ENCODE measurements around the gene NT5DC3. TPM values are rescaled to one million over a fixed set of nuclear protein-coding genes. Genes with fewer than 3 reads are reported as not detected.
A peak's percentile ranks its signal among the peaks of the same experiment; 100 is the strongest.

The NT5DC3 gene
- total RNA-seq, 1 donor from 2014 or later: 9.1 TPM

GRCh38 chr12:103793512-103794045 lies 47.5 kb downstream of the NT5DC3 start:
- Mint-ChIP-seq H3K36me3 (peaks cover 10% of the 10 kb centered on the region), H3K27me3 (ENCODE audit: low read depth) (no peaks in the 10 kb centered on the region), H3K27ac (peak overlapping the region; percentile 67), H3K9me3 (no peaks in the 10 kb centered on the region), H3K4me3 (no peak overlapping the region), H3K4me1 (peaks cover 44% of the 10 kb centered on the region)
- TF ChIP-seq, protein P1, sequence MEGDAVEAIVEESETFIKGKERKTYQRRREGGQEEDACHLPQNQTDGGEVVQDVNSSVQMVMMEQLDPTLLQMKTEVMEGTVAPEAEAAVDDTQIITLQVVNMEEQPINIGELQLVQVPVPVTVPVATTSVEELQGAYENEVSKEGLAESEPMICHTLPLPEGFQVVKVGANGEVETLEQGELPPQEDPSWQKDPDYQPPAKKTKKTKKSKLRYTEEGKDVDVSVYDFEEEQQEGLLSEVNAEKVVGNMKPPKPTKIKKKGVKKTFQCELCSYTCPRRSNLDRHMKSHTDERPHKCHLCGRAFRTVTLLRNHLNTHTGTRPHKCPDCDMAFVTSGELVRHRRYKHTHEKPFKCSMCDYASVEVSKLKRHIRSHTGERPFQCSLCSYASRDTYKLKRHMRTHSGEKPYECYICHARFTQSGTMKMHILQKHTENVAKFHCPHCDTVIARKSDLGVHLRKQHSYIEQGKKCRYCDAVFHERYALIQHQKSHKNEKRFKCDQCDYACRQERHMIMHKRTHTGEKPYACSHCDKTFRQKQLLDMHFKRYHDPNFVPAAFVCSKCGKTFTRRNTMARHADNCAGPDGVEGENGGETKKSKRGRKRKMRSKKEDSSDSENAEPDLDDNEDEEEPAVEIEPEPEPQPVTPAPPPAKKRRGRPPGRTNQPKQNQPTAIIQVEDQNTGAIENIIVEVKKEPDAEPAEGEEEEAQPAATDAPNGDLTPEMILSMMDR (IDR thresholded peaks at IDR 0.05; ENCODE audit: unreplicated experiment): no peak
- DNase-seq (ENCODE audit: low spot score in 2 of 2, unreplicated experiment in 2 of 2): no peak

DNA sequence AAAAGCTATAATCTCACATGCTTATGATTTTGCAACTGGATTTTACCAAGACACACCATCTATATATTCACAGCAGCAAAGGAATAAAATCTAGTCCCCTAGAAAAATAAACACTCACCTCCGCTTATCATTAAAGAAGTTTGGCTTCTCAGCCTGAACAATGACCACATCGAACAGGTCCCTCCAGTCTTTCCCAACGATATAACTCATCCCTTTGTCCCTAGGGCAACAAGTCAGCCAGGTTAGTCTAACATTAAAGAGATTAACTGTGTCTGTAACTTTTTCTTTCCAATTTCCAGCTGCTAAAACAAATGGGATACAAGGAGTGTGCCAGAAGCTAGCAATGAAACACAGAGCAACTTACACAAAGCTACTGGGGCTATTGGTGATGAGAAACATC lies 48.0 kb downstream of the NT5DC3 start:
- Mint-ChIP-seq H3K9me3 (no peaks in the 10 kb centered on the region), H3K4me1 (peaks cover 39% of the 10 kb centered on the region), H3K36me3 (peaks cover 10% of the 10 kb centered on the region), H3K27ac (peak overlapping the region; percentile 67), H3K27me3 (ENCODE audit: low read depth) (no peaks in the 10 kb centered on the region), H3K4me3 (no peak overlapping the region)
- TF ChIP-seq, protein P1 (IDR thresholded peaks at IDR 0.05; ENCODE audit: unreplicated experiment): no peak
- no peak for DNase-seq (ENCODE audit: low spot score in 2 of 2, unreplicated experiment in 2 of 2)

- H3K36me3 Mint-ChIP-seq: peaks cover 3% of the 10 kb centered on the region
These were observed 49.6 kb downstream of the NT5DC3 start for GRCh38 chr12:103791350-103791920.

DNA sequence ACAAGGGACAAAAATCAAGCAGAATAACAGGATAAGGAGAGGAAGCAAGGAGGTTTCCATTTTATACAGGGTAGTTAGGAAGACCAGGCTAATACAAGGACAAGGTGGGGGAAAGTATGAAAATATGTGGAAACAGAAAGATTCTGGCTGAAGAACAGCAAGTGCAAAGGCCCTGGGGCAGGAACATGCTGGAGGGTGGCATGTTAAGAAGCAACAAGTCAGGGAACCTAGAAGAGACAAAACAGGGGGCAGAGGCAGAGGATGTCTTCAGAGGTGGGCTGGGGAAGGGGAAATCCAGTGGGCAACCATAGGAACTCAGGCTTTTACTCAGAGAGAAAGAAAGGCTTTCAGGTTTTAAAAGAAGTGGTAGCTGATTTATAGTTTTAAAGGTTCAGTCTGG lies 54.8 kb downstream of the NT5DC3 start:
- no peak overlapping the region for H3K27ac Mint-ChIP-seq
- H3K4me1 Mint-ChIP-seq: peaks cover 14% of the 10 kb centered on the region
- no peak for DNase-seq (ENCODE audit: low spot score in 2 of 2, unreplicated experiment in 2 of 2)
- peaks cover 8% of the 10 kb centered on the region for H3K36me3 Mint-ChIP-seq
- no peaks in the 10 kb centered on the region for H3K27me3 Mint-ChIP-seq (ENCODE audit: low read depth)
- no peak overlapping the region for H3K4me3 Mint-ChIP-seq
- TF ChIP-seq, protein P1 (IDR thresholded peaks at IDR 0.05; ENCODE audit: unreplicated experiment): no peak
- no peaks in the 10 kb centered on the region for H3K9me3 Mint-ChIP-seq

More at GRCh38 chr12:103791350-103791920, 49.6 kb downstream of the NT5DC3 start:
- no peak for DNase-seq (ENCODE audit: low spot score in 2 of 2, unreplicated experiment in 2 of 2)
- Mint-ChIP-seq H3K9me3 (no peaks in the 10 kb centered on the region), H3K27me3 (ENCODE audit: low read depth) (no peaks in the 10 kb centered on the region), H3K4me3 (no peak overlapping the region), H3K4me1 (peaks cover 33% of the 10 kb centered on the region), H3K27ac (no peak overlapping the region)
- TF ChIP-seq, protein P1 (IDR thresholded peaks at IDR 0.05; ENCODE audit: unreplicated experiment): peak; percentile 26

- peaks cover 11% of the 10 kb centered on the region for H3K4me1 Mint-ChIP-seq
- H3K4me3 Mint-ChIP-seq: no peak overlapping the region
- H3K27me3 Mint-ChIP-seq (ENCODE audit: low read depth): no peaks in the 10 kb centered on the region
- H3K9me3 Mint-ChIP-seq: no peaks in the 10 kb centered on the region
- TF ChIP-seq, protein P1 (IDR thresholded peaks at IDR 0.05; ENCODE audit: unreplicated experiment): no peak
- peaks cover 8% of the 10 kb centered on the region for H3K36me3 Mint-ChIP-seq
- peak overlapping the region; percentile 30 for H3K27ac Mint-ChIP-seq
- no peak for DNase-seq (ENCODE audit: low spot score in 2 of 2, unreplicated experiment in 2 of 2)
These were observed 55.6 kb downstream of the NT5DC3 start for GRCh38 chr12:103785243-103786031.

All from mesothelial cell of epicardium (in vitro differentiated cells).